ENCODE measurements around the gene RETN.

RETN gene

GRCh38 chr19:7657131-7657751 lies 11.6 kb upstream of the RETN start:
- DNase-seq: peak in 3 of 56 donors; percentile 5 to 24 (median 14)

- peak in 31 of 56 donors; percentile 2 to 68 (median 27) for DNase-seq
Measured at GRCh38 chr19:7658219-7658686, 10.6 kb upstream of the RETN start.

- no peak for DNase-seq
Measured at GRCh38 chr19:7661744-7662538, 6.9 kb upstream of the RETN start.

- no peak for DNase-seq
Measured at GRCh38 chr19:7662657-7663056, 6.2 kb upstream of the RETN start.

DNA sequence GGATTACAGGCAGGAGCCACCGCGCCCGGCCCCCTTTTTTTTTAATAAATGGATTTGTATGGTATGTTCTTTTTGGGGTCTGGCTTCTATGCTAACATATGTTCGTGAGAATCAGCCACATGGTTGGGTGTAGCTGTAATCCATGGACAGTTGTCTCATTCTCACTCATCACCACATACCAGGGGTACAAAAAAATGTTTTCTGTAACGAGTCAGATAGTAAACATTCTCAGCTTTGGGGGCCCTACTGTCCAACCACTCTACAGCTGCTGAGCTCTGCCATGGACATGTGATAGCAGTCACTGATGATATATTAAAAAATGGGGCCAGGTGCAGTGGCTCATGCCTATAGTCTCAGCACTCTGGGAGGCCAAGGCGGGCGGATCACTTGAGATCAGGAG lies 5.1 kb upstream of the RETN start:
- no peak for DNase-seq

DNA sequence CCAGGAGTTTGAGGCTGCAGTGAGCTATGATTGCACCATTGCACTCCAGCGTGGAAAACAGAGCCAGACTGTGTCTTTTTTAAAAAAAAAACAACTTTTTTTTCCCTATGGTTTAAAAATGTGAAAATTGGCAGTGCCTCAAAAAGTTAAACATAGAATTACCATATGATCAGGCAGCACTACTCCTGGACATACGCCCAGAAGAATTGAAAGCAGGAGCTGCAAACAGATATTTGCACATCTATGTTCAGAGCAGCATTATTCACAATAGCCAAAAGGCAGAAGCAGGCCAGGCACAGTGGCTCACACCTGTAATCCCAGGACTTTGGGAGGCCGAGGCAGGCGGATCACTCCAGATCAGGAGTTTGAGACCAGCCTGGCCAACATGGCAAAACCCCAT lies 3.8 kb upstream of the RETN start:
- peak in 4 of 56 donors; percentile 4 to 24 (median 10) for DNase-seq

DNA sequence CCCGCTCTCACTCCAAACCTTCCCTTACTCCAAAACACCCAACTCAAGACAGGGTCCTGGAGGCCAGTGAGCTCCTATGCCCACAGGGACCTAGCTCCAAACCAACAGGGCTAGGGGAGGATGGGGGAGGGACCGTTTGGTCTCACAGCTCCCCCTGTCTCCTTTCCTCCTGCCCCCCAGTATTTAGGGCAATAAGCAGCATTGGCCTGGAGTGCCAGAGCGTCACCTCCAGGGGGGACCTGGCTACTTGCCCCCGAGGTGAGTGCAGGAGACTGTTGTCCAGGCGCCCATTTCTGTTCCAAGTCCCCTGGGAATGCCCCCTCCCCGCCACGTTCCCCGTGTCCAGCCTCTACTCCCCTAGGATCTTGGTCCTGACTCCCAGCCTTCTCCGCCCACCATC lies 792 bp downstream of the RETN start:
- DNase-seq: peak in 1 of 56 donors; percentile 56

DNA sequence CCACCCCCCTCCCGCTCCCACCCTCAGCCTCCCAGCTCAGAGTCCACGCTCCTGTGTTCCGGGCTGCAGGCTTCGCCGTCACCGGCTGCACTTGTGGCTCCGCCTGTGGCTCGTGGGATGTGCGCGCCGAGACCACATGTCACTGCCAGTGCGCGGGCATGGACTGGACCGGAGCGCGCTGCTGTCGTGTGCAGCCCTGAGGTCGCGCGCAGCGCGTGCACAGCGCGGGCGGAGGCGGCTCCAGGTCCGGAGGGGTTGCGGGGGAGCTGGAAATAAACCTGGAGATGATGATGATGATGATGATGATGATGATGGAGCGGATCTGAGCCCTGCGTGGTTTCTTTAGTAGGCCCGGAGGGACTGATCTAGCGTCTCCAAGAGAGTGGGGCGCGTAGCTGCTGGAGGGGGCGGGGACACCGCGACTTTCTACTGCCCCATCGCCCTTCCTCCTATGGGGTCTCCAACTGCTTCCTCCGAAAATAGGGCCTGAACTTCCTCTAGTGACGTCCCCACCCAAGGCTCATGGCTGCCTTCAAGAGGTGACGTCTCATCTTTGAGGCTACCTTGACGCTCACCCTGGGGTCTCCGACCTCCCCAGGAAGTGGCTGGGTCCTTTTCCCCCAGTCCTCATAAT lies 1.4 kb downstream of the RETN start:
- DNase-seq: peak in 29 of 56 donors; percentile 4 to 70 (median 35)

GRCh38 chr19:7670790-7671189 lies 1.9 kb downstream of the RETN start:
- DNase-seq: no peak

- no peak for DNase-seq
Measured at GRCh38 chr19:7672522-7672921, 3.7 kb downstream of the RETN start.

DNA sequence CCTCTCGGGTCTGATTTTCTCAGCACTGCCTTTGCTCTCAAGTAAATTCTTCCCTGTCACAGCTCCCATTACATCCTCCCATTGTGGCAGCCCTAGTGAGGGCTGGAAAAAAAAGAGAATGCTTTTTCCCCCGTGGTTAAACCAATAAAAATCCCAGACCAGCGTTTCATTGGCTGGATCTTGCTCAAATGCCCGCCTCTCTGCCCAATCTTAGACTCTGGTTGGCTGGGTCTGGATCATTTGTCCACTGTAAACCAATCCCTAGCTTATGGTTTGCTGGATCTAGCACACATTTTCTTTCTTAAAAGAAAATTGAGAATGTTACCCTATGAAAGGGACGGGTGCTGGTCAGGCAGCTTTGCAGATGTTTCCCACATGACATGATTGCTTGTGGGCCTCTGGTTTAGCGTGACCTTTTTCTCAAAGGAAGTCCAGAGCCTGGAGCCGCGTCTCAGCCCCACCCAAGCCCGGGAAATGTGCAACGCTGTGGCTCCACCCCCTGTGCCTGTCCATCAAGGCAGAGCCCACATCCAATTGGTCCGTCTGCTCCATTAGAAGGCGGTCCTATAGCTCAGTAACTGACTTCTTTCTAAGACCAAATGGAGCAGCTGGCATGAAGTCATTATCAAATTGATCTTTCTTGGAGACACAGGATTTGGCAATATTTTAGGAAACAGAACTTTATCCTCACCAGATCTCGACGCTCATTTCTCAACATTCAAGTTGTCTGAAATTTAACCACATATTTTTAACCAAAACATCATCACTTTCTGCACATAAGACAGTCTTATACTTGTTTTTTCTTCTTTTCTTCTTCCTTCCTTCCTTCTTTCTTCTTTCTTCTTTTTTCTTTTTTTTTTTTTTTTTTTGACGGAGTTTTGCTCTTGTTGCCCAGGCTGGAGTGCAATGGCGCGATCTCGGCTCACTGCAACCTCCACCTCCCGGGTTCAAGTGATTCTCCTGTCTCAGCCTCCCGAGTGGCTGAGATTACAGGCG lies 5.5 kb downstream of the RETN start:
- peak in 35 of 56 donors; percentile 4 to 68 (median 38) for DNase-seq

DNA sequence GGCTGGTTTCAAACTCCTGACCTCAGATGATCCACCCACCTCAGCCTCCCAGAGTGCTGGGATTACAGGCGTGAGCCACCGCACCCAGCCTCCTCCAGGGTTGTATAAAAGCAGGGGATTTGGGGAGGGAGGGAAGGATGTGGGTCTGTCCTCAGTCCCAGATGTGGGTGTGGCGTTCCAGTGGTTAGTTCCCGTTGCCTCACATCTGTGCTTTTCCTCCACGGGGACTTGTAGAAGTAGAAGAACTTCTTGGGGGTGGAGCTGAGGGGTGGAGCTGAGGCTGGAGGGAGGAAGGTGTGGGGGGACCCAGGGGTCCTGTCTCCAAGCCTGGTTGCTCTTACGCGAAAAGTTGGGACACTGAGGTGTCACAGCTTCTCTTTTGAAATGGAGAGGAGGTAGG lies 7.5 kb downstream of the RETN start:
- DNase-seq: no peak

DNA sequence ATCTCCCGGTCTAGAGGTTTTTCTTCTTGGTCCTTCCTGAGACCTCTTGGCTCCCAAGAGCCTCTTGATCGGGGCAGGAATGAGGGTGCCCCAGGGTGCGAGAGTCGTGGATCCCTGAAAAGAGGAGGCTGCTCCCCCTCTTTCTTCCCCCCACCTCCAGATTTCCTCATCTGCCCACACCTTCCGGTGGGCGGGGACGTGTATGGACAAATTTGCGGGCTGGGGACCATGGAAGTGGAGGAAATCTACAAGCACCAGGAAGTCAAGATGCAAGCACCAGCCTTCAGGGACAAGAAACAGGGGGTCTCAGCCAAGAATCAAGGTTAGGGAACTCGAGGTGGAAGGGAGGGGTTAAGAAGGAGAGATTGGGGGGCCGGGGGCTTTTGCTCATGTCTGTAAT lies 8.0 kb downstream of the RETN start, which contains the start of gene MCEMP1:
TSS of gene MCEMP1 (plus strand) at position 237 of the 400 bp plus-strand sequence. CDS start at position 268, 31 bp downstream.
- DNase-seq: no peak

GRCh38 chr19:7677669-7678311 lies 8.9 kb downstream of the RETN start:
- no peak for DNase-seq

DNA sequence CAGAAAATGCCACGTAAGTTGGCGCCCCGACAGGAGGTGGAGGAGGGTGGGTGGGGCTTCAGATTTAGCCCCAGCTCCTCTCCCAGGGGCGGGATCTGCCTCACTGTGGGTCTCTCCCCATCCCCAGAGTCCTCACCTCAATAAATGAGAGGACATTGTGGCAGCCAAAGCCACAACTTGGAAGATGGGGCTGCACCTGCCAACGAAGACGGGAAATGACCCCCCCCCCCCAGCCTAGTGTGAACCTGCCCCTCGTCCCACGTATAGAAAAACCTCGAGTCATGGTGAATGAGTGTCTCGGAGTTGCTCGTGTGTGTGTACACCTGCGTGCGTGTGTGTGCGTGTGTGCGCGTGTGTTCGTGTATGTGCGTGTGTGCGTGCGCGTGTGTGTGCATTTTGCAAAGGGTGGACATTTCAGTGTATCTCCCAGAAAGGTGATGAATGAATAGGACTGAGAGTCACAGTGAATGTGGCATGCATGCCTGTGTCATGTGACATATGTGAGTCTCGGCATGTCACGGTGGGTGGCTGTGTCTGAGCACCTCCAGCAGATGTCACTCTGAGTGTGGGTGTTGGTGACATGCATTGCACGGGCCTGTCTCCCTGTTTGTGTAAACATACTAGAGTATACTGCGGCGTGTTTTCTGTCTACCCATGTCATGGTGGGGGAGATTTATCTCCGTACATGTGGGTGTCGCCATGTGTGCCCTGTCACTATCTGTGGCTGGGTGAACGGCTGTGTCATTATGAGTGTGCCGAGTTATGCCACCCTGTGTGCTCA lies 10.3 kb downstream of the RETN start:
- peak in 6 of 56 donors; percentile 3 to 25 (median 5) for DNase-seq

DNA sequence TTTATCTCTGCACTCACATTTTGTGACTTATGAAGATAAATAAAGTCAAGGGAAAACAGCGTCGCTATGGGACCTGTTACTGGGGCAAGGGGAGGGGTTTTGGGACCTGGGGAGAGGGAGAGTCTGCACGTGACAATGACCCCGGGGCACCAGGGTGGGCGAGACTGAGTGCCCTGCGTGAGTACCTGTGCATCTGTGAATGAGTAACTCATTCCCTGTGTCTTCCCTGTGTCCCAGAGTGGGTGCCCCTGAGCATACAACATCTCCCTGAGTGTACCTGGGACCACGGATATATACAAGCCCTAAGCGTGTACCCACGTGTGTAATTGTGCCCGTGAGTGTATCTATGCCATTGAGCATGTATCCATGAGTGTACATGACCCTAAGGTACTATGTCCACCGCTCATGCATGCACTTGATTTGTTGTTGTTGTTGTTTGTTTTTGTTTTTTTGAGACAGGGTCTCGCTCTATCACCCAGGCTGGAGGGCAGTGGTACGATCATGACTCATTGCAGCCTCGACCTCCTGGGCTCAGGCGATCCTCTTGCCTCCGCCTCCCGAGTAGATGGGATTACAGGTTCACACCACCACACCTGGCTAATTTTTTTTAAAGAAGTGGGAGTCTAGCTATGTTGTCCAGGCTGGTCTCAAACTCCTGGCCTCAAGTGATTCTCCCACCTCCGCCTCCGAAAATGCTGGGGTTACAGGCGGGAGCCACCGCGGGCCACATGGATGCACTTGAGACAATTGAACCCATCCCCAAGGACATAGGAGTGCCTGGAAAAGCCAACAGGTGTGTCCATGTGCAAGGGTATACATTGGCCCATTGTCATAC lies 11.1 kb downstream of the RETN start:
- DNase-seq: no peak

DNA sequence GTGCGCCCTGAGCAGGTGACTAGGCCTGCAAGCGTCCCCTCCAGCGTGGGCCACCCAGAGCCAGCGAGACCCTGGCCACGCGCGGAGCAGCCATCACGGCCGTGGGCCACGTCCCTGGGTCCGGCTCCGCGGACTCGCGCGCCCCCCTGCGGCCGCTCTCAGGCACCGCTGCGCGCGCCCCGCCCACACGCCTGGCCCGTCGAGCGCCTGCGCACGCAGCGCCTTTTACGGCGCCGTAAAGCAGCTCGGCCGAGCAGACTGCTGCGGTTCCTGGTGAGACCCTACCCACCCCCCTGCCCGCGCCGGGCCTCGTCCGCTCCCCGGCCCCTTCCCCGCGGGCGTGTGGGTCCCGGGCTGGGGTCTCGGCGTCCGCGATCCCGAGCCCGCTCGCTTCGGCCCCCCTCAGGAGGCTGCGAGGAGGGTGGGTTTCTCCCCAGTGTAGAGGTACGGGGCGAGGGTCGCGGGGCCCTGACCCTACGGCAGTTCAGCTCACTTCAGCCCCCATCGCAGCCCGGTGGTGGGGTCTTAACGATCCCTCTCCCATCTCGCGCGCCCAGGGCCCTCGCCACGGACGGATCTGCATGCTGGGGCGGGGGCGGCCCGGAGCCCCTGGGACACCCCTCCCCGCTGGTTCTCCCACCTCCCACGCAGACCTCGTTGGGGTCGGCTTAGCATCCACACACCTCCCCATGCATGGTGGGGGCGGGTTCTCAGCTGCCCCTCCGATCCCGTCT lies 11.9 kb downstream of the RETN start, which contains the start of gene TRAPPC5:
TSS of gene TRAPPC5 (plus strand) at position 228 of the 734 bp plus-strand sequence. CDS start 1,421 bp downstream, outside the sequence.
- peak in 54 of 56 donors; percentile 17 to 91 (median 70) for DNase-seq
